Activated CD4-positive, CD25-positive, alpha-beta regulatory T cell (primary cell): ENCODE data around the gene ABCB1.
"Not testable (repeated sequence)": the region's sequence is repeated elsewhere in the genome, so short reads cannot be mapped to it uniquely, and the experiment has no call there.

Experiments used
- DNase-seq, 4 experiments: peaks; one replicate each; lab custom pipeline; 2025; lab: John Stamatoyannopoulos, UW

Gene ABCB1

DNA sequence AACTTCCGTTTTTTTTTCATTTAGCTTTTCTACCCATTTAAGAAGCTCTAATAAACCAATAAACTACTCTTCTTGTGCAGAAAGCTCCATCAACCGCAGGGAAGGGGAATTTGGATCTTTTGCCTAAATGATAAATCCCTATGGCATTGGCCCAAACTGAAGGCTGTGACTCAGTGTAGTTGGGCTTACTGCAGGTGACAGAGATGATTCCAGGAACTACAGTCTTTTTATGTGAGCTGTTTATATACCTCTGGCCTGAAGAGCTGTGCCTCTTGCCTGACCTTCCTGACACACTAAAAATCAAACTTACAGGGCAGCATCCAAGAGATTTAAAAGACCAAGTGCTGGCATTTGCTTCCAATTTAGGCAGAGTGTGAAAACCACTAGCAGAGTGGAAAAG lies 25.2 kb downstream of the ABCB1 start:
- DNase-seq = no peak

- no peak for DNase-seq
Observed at GRCh38 chr7:87574630-87575029, 26.1 kb downstream of the ABCB1 start.

GRCh38 chr7:87572513-87572912 lies 28.2 kb downstream of the ABCB1 start:
- not testable (repeated sequence) for DNase-seq

- no peak for DNase-seq
Observed at GRCh38 chr7:87570178-87570577, 30.5 kb downstream of the ABCB1 start.

DNA sequence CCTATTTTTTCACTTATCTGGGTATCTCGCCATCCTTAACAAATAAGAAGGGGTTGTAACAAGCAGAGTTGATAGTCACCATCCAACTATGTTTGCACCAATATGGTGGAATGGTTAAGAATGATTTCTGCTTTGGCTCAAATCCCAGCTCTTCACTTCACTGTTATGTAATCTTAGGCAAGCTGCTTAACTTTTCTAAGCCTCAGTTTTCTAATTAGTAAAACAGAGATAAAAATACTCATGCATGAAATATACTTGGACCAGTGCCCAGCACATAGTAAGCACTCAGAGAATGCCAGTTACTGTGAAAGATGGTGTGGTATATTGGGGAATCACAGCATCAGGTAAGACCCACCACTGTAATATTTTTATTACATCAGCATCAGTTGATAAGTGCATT lies 33.6 kb downstream of the ABCB1 start:
- no peak for DNase-seq

- DNase-seq = no peak
Observed at GRCh38 chr7:87566311-87566900, 34.3 kb downstream of the ABCB1 start.

- DNase-seq = no peak
Observed at GRCh38 chr7:87565877-87566276, 34.8 kb downstream of the ABCB1 start.

- DNase-seq = no peak
Observed at GRCh38 chr7:87564296-87564963, 36.3 kb downstream of the ABCB1 start.

DNA sequence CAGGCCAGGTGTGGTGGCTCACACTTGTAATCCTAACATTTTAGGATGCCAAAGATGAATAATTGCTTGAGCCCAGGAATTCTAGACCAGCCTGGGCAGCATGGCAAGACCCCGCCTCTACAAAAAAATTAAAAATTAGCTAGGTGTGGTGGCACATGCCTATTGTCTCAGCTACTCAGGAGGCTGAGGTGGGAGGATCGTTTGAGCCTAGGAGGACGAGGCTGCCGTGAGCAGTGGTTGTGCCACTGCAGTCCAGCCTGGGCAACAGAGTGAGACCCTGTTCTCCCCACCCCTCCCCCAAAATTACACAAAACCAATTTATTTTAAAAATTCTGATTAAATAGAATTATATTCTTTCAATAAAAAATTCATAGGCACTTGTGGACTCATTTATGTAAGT lies 39.0 kb downstream of the ABCB1 start:
- no peak for DNase-seq

GRCh38 chr7:87561102-87561501 lies 39.6 kb downstream of the ABCB1 start:
- DNase-seq = no peak

DNA sequence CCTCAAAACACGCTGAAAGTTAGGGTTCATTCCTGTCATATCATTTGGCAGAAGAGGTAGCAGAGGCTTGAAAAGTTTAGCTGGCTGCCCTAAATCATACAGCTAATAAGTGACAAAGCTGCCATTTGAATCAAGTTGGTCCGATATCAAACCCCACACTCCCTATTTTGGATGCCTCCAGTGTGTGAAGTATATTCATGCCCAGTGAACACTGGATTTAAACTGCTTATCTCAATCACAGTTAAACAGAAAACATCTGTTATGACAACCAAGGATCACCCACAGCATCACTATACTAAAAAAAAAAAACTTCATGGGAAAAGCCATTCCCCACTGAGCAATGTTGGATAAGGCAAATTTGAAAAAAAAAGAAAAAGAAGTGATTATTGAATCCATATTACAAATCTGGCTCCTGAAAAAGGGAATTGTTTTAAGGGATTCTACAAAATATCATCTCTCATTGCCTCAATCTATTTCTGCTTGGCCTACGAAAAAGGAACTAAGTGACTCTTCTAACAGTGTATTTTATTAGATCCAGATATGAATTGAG lies 48.3 kb downstream of the ABCB1 start:
- DNase-seq = no peak

- no peak for DNase-seq
Observed at GRCh38 chr7:87548123-87548919, 52.4 kb downstream of the ABCB1 start.

DNA sequence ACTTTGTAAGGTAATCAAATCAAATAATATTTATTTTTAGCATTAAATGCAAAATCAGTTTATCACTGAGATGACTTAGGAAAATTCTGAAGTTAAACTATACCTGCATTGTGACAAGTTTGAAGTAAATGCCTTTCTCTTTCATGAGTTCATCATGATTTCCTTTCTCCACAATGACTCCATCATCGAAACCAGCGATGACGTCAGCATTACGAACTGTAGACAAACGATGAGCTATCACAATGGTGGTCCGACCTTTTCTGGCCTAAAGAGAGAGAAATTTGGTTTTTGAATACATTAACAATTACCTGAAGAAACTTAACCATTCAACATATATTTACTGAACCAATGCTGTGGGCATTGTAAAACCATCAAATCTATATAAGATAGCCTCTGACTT lies 54.9 kb downstream of the ABCB1 start:
- DNase-seq = no peak

- no peak for DNase-seq
Observed at GRCh38 chr7:87543623-87544022, 57.1 kb downstream of the ABCB1 start.

DNA sequence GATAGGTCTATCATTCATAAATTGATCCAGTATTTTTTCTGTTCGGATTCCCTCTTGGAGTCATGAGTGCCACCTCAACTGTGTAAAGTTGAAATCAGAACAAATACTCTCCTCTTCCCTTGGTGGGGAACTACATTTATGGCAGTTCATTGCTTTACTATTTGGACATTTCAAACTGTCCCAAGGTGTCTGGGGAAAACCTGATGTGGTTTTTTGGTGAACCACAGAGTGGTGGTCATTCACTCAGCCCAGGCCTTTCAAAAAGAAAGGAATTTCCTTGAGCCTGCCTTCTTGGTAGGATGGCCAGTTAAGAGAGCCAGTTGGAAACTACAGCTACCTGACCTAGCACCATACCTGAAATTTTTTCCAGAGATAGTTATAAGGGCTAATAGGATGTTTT lies 59.0 kb downstream of the ABCB1 start:
- DNase-seq = no peak

- no peak for DNase-seq
Observed at GRCh38 chr7:87538052-87538451, 62.6 kb downstream of the ABCB1 start.

- DNase-seq = no peak
Observed at GRCh38 chr7:87534072-87534471, 66.6 kb downstream of the ABCB1 start.

DNA sequence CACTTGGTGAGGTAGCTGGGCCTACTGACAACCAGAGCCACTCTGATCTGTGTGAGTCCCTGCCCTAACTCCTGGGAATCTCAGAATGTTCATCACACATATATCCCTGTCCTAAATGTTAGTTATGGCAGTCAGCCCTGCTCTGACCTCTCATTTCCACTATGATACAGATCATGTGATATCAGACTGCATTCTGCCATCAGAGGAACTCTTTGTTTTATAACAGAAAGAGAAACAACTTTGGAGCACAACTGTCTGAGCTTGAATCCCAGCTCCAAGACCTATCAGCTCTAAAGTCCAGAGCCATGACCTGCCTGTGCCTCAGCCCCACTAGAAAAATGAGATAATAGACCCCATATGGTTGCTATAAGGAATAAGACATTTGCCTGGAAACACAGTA lies 70.6 kb downstream of the ABCB1 start:
- DNase-seq = no peak

DNA sequence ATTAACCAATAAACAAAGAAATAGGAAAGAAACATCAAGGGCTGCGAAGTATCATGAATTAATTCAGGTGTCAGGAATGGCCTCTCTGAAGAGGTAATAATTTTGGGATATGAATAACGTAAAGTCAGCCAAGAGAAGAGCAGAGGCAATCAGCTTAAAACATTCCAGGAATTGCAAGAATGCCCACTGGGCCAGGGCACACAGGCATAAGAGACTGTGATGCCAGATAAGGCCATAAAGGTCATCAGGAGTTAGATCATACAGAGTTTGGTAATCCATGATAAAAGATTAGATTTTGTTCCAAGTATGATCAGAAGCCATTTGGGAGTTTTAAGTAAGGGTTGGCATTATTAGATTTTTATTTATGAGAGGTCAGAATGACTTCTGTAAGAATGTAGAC lies 72.0 kb downstream of the ABCB1 start:
- DNase-seq = no peak

DNA sequence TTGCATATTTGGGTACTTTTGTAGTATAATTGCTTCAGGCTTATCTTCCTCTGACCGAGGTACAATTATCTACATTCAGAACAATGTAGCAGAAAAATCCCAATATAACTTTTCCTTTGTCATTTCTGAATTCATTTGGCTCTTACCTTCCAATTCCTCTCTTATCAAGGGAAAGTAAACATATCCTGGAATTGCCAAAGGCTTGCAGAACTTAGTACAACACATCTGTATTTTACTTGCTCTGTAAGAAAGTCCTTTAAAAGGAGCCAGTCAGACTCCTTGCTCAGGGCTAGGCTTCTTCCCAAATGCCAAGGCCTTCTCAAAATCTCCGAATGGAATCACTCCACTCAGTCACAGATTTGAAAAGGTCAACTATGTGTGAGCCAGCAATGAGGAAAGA lies 81.9 kb downstream of the ABCB1 start:
- DNase-seq = no peak

DNA sequence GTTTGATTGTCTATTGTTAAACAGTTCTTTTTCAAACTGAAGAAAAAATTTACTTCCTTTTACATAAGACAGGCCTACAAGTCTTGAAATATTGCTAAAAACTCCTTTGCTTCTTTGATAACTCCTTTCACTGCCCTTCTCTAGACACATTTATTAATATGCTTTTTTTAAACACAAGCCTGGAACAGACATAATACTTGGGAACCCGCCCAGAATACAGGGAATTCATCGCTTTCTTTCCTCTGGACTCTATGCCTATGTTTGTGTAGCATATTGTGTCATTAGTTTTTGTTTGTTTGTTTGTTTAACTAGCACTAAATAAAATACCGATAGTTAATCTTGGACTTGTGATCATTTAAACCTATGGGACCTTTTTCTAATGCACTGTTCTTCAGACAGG lies 82.8 kb downstream of the ABCB1 start:
- no peak for DNase-seq

DNA sequence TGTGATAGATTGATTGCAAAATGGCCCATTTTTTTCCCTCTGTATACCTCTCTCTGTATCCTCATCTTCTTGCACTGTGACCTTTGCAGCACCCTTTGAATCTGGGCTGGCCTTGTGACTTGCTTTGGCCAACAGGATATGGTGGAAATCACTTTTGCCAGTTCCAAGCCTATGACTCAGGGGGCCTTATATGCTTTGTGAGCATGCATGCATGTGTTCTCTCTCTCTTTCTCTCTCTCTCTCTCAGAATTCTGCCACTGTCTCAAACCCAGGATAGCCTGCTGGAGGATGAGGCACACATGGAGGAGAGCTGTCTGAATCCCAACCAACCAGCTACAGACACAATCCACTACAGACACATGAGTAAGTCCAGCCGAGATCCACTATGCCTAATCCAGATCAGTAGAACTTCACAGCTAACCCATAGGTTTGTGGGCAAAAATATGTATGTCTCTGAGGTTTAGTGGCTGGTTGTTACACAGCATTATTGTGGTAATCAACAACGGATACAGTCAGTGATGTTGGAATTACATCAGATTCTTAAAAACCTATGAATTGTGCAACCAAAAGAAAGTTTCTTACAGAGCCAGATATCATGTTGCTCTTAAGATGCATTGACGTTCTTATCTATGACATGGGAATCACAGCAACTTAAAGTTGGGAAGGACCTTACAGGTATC lies 83.4 kb downstream of the ABCB1 start:
- no peak for DNase-seq
